ENCODE results near the gene PRDM16.
"Not testable (repeated sequence)": the region's sequence is repeated elsewhere in the genome, so short reads cannot be mapped to it uniquely, and the experiment has no call there.

The PRDM16 gene

GRCh38 chr1:3162322-3162882 is 93.4 kb downstream of the PRDM16 start:
- no peak for TF ChIP-seq CTCF (conservative IDR thresholded peaks at IDR 0.05)
- TF ChIP-seq ZFX (IDR thresholded peaks at IDR 0.05): no peak
- H3K27ac ChIP-seq: no peak overlapping the region

GRCh38 chr1:3163356-3163755 is 94.4 kb downstream of the PRDM16 start:
- H3K27ac ChIP-seq: no peak overlapping the region
- TF ChIP-seq CTCF (conservative IDR thresholded peaks at IDR 0.05) (no peak), ZFX (IDR thresholded peaks at IDR 0.05) (no peak)

- H3K27ac ChIP-seq: no peak overlapping the region
- TF ChIP-seq CTCF (conservative IDR thresholded peaks at IDR 0.05) (no peak), ZFX (IDR thresholded peaks at IDR 0.05) (no peak)
Measured at GRCh38 chr1:3164671-3165070, 95.7 kb downstream of the PRDM16 start.

- H3K27ac ChIP-seq: not testable (repeated sequence)
Measured at GRCh38 chr1:3165189-3165588, 96.2 kb downstream of the PRDM16 start.

GRCh38 chr1:3166206-3166918 is 97.4 kb downstream of the PRDM16 start:
- no peak overlapping the region for H3K27ac ChIP-seq
- TF ChIP-seq ZFX (IDR thresholded peaks at IDR 0.05) (no peak), CTCF (conservative IDR thresholded peaks at IDR 0.05) (no peak)

GRCh38 chr1:3167255-3167654 is 98.3 kb downstream of the PRDM16 start:
- TF ChIP-seq ZFX (IDR thresholded peaks at IDR 0.05): no peak
- no peak for TF ChIP-seq CTCF (conservative IDR thresholded peaks at IDR 0.05)
- no peak overlapping the region for H3K27ac ChIP-seq

- TF ChIP-seq ZFX (IDR thresholded peaks at IDR 0.05): no peak
- TF ChIP-seq CTCF (conservative IDR thresholded peaks at IDR 0.05): no peak
- H3K27ac ChIP-seq: no peak overlapping the region
Measured at GRCh38 chr1:3168678-3169077, 99.7 kb downstream of the PRDM16 start.

Data from C4-2B (cell line).